ENCODE data around the gene BRIP1. TPM values are rescaled to one million over a fixed set of nuclear protein-coding genes. Genes with fewer than 3 reads are reported as not detected.
"Not testable (repeated sequence)": the region's sequence is repeated elsewhere in the genome, so short reads cannot be mapped to it uniquely, and the experiment has no call there.

Gene BRIP1
- total and polyA plus RNA-seq, 8 donors = 0.31 to 10.8 (median 0.89) TPM; not detected in 1

DNA sequence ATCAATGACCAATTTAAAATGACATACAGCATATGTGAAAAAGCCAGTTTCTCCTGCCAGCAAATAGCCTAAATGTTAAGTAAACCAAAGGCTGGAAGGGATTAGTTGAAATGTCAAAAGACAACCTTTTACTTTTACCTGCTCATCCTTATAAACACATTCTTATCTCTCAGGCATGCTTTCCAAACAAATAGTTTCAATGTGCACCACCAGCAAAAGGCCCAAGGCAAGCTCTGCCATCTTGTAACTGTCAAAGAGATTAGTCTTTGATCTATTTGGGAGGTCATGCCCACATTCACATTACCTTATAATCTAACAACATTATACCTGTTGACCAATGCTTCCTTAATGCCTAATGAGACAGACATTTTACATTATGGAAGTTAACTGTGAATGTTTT, 140.1 kb downstream of the BRIP1 start:
- Histone ChIP-seq H3K9me3 (peaks cover 0 to 4% (median 3%) of the 10 kb centered on the region in 4 donors), H3K27me3 (no peaks in the 10 kb centered on the region), H3K36me3 (no peaks in the 10 kb centered on the region), H3K4me1 (no peaks in the 10 kb centered on the region), H3K4me3 (no peak overlapping the region), H3K27ac (no peak overlapping the region)
- intact Hi-C loops (cut with DNase I; ENCODE audit: low total_unique reads) = no loop called here
- DNase-seq = no peak
- TF ChIP-seq, protein P1, sequence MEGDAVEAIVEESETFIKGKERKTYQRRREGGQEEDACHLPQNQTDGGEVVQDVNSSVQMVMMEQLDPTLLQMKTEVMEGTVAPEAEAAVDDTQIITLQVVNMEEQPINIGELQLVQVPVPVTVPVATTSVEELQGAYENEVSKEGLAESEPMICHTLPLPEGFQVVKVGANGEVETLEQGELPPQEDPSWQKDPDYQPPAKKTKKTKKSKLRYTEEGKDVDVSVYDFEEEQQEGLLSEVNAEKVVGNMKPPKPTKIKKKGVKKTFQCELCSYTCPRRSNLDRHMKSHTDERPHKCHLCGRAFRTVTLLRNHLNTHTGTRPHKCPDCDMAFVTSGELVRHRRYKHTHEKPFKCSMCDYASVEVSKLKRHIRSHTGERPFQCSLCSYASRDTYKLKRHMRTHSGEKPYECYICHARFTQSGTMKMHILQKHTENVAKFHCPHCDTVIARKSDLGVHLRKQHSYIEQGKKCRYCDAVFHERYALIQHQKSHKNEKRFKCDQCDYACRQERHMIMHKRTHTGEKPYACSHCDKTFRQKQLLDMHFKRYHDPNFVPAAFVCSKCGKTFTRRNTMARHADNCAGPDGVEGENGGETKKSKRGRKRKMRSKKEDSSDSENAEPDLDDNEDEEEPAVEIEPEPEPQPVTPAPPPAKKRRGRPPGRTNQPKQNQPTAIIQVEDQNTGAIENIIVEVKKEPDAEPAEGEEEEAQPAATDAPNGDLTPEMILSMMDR (IDR thresholded peaks at IDR 0.05) = no peak
- TF ChIP-seq POLR2AphosphoS5 (IDR thresholded peaks at IDR 0.05) = no peak
- TF ChIP-seq POLR2A (IDR thresholded peaks at IDR 0.05) = no peak
- TF ChIP-seq EP300 (IDR thresholded peaks at IDR 0.05) = no peak

- no peaks in the 10 kb centered on the region for H3K36me3 ChIP-seq
- TF ChIP-seq EP300 (IDR thresholded peaks at IDR 0.05) (no peak), POLR2A (IDR thresholded peaks at IDR 0.05) (no peak), POLR2AphosphoS5 (IDR thresholded peaks at IDR 0.05) (no peak)
- TF ChIP-seq, protein P1 (IDR thresholded peaks at IDR 0.05) = no peak
- 94 to 99% (median 97%) methylated on average over 2 of the region's 2 CpGs for WGBS, 5 donors
These were observed 140.9 kb downstream of the BRIP1 start for GRCh38 chr17:61722398-61722797.

GRCh38 chr17:61720016-61720795, 143.1 kb downstream of the BRIP1 start:
- H3K9me3 ChIP-seq = peaks cover 0 to 20% (median 14%) of the 10 kb centered on the region in 4 donors
- TF ChIP-seq EP300 (IDR thresholded peaks at IDR 0.05) (no peak), POLR2A (IDR thresholded peaks at IDR 0.05) (no peak), POLR2AphosphoS5 (IDR thresholded peaks at IDR 0.05) (no peak)
- TF ChIP-seq, protein P1 (IDR thresholded peaks at IDR 0.05) = no peak
- H3K36me3 ChIP-seq = no peaks in the 10 kb centered on the region
- H3K4me3 ChIP-seq = no peak overlapping the region
- no peaks in the 10 kb centered on the region for H3K4me1 ChIP-seq
- WGBS, 5 donors = 90 to 96% (median 95%) methylated on average over 4 of the region's 4 CpGs
- intact Hi-C loops (cut with DNase I; ENCODE audit: low total_unique reads) = no loop called here
- H3K27ac ChIP-seq = no peak overlapping the region
- DNase-seq = no peak
- no peaks in the 10 kb centered on the region for H3K27me3 ChIP-seq

More at GRCh38 chr17:61722398-61722797, 140.9 kb downstream of the BRIP1 start:
- Histone ChIP-seq H3K4me3 (no peak overlapping the region), H3K27ac (no peak overlapping the region), H3K9me3 (peaks cover 0 to 11% (median 7%) of the 10 kb centered on the region in 4 donors), H3K4me1 (no peaks in the 10 kb centered on the region), H3K27me3 (no peaks in the 10 kb centered on the region)
- intact Hi-C loops (cut with DNase I; ENCODE audit: low total_unique reads) = no loop called here
- no peak for DNase-seq

- intact Hi-C loops (cut with DNase I; ENCODE audit: low total_unique reads); DNase-seq: not testable (repeated sequence)
- 95 to 99% (median 98%) methylated on average over 8 of the region's 8 CpGs for WGBS, 5 donors
These were observed 144.1 kb downstream of the BRIP1 start for GRCh38 chr17:61719220-61719619.

DNA sequence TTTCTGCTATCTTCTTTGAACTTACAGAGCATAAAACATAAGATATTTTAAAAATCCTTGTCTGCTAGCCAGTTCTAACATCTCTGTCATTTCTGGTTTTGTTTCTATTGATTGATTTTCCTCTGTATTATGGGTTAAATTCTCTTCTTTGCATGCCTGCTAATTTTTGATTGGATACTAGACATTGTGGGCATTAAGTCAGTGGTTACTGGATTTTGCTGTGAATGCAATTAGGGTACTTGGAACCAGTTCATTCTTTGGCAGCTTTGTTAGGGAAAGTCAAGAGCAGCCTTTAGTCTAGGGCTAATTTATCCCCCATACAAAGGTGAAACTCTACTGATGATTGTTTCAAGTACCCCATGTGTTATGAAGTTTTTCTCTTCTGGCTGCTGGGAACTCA, 145.3 kb downstream of the BRIP1 start:
- Histone ChIP-seq H3K27me3 (no peaks in the 10 kb centered on the region), H3K9me3 (peaks cover 0 to 20% (median 14%) of the 10 kb centered on the region in 4 donors), H3K36me3 (no peaks in the 10 kb centered on the region), H3K4me1 (no peaks in the 10 kb centered on the region), H3K27ac (no peak overlapping the region), H3K4me3 (no peak overlapping the region)
- DNase-seq = no peak
- TF ChIP-seq POLR2A (IDR thresholded peaks at IDR 0.05) (no peak), EP300 (IDR thresholded peaks at IDR 0.05) (no peak), POLR2AphosphoS5 (IDR thresholded peaks at IDR 0.05) (no peak)
- TF ChIP-seq, protein P1 (IDR thresholded peaks at IDR 0.05) = no peak
- intact Hi-C loops (cut with DNase I; ENCODE audit: low total_unique reads) = no loop called here

More at GRCh38 chr17:61719220-61719619, 144.1 kb downstream of the BRIP1 start:
- not testable (repeated sequence) for H3K27ac ChIP-seq, H3K36me3 ChIP-seq, H3K4me1 ChIP-seq, H3K4me3 ChIP-seq, H3K27me3 ChIP-seq
- H3K9me3 ChIP-seq = peaks cover 0 to 20% (median 14%) of the 10 kb centered on the region in 4 donors

Measured in stomach (tissue), 9 donors.